Endothelial cell of umbilical vein (primary cell): ENCODE data around the gene CCT3. TPM values are rescaled to one million over a fixed set of nuclear protein-coding genes. Genes with fewer than 3 reads are reported as not detected.

Experiments
- BruUV-seq: library from RNA; stranded (reverse); fragments of 400-500 nt; replicated peaks from 2 replicates; lab custom pipeline; 2021; lab: Mats Ljungman, UMichigan
- CTCF ChIA-PET: fragments of 300-600, 350-600 bp; sonication (Branson Sonifier 250); formaldehyde crosslinking; loops from one replicate; lab custom pipeline; 2021; ENCODE audit warnings: antibody characterized with exemption, inconsistent platforms; lab: Charles Lee
- POLR2A ChIA-PET: fragments of 300-600, 350-600 bp; sonication (Branson Sonifier 250); formaldehyde crosslinking; loops from one replicate; lab custom pipeline; 2021; ENCODE audit warnings: antibody characterized with exemption, inconsistent platforms; lab: Charles Lee
- DNase-seq: peaks from one replicate; pipeline ENCODE4 v3.0.0-alpha.2; 2011; ENCODE audit warnings: low read depth, low spot score
- FAIRE-seq: peaks from 2 replicates; lab custom pipeline; 2011; peaks lifted over from hg19 to GRCh38; lab: Jason Lieb, UNC
- H2AFZ ChIP-seq: 2 replicates; pipeline ENCODE4 v1.6.0; 2012; ENCODE audit warnings: low read depth, low read length, control low read depth, inconsistent platforms
- H3K27ac ChIP-seq: 2 replicates; pipeline ENCODE4 v1.5.1; 2011; ENCODE audit warnings: low read depth, mild to moderate bottlenecking, control low read depth, low read length, moderate library complexity; ENCODE audit not compliant: insufficient read depth
- H3K27me3 ChIP-seq, 2 experiments: 2 replicates each; pipeline versions ENCODE4 v1.6.0 to v1.6.1; 2011; ENCODE audit warnings: low read length in 2 of 2, mixed read lengths in 1 of 2; ENCODE audit not compliant: control insufficient read depth in 2 of 2, insufficient read depth in 2 of 2
- H3K36me3 ChIP-seq, 2 experiments: 2 replicates in 1 of 2; 3 replicates in 1 of 2; pipeline ENCODE4 v1.5.1; 2011; ENCODE audit warnings: low read length in 2 of 2, mild to moderate bottlenecking in 1 of 2, moderate library complexity in 1 of 2; ENCODE audit not compliant: control insufficient read depth in 2 of 2, insufficient read depth in 2 of 2; ENCODE audit errors: extremely low read depth in 1 of 2
- H3K4me1 ChIP-seq: 3 replicates; pipeline ENCODE4 v1.5.1; 2011; ENCODE audit warnings: mild to moderate bottlenecking, low read length; ENCODE audit not compliant: control insufficient read depth, insufficient read depth; ENCODE audit errors: extremely low read depth
- H3K4me2 ChIP-seq: 2 replicates; pipeline ENCODE4 v1.6.1; 2011; ENCODE audit warnings: low read length, control low read depth, mixed read lengths; ENCODE audit not compliant: insufficient read depth
- H3K4me3 ChIP-seq, 3 experiments: fragments of 200-600 bp in 1 of 3; sonication (generic), shearing (Covaris generic) in 1 of 3; replicated peaks in 1 of 3; 2 replicates each; pipeline ENCODE4 v1.5.1; 2011 to 2016; ENCODE audit warnings: control low read depth in 3 of 3, low read length in 3 of 3, mild to moderate bottlenecking in 2 of 3, inconsistent platforms in 1 of 3, low read depth in 1 of 3, moderate library complexity in 1 of 3; ENCODE audit not compliant: insufficient read depth in 1 of 3
- H3K79me2 ChIP-seq: 2 replicates; pipeline ENCODE4 v1.6.0; 2012; ENCODE audit warnings: low read length, inconsistent platforms; ENCODE audit not compliant: control insufficient read depth, insufficient read depth
- H3K9ac ChIP-seq: replicated peaks from 2 replicates; pipeline ENCODE3; 2011; ENCODE audit warnings: low read length, control low read depth; ENCODE audit not compliant: insufficient read depth; ENCODE audit errors: extremely low read depth
- H3K9me1 ChIP-seq: replicated peaks from 3 replicates; pipeline ENCODE4 v1.6.0; 2011; ENCODE audit warnings: mild to moderate bottlenecking, low read length; ENCODE audit not compliant: control insufficient read depth, insufficient read depth; ENCODE audit errors: extremely low read depth
- H3K9me3 ChIP-seq: replicated peaks from 2 replicates; pipeline ENCODE4 v1.5.1; 2012; ENCODE audit warnings: low read length, inconsistent platforms; ENCODE audit not compliant: control insufficient read depth, insufficient read depth
- H4K20me1 ChIP-seq: replicated peaks from 2 replicates; pipeline ENCODE3; 2011; ENCODE audit warnings: mild to moderate bottlenecking, low read length; ENCODE audit not compliant: control insufficient read depth, insufficient read depth; ENCODE audit errors: extremely low read depth
- EZH2 ChIP-seq: IDR thresholded peaks from 2 replicates; pipeline ENCODE4 v1.6.1; 2012; ENCODE audit warnings: borderline replicate concordance, low read depth, mild to moderate bottlenecking, moderate library complexity, low read length, inconsistent platforms; ENCODE audit not compliant: severe bottlenecking
- FOS ChIP-seq: IDR thresholded peaks from 2 replicates; pipeline ENCODE4 v1.6.1; 2011; ENCODE audit warnings: mild to moderate bottlenecking, low read length, moderate library complexity, borderline replicate concordance; ENCODE audit not compliant: insufficient read depth
- GATA2 ChIP-seq: IDR thresholded peaks from 2 replicates; pipeline ENCODE4 v1.7.0; 2011; ENCODE audit warnings: low read depth, mild to moderate bottlenecking, moderate library complexity, mixed read lengths, low read length; ENCODE audit not compliant: insufficient read length, insufficient read depth
- JUN ChIP-seq: IDR thresholded peaks from 2 replicates; pipeline ENCODE4 v1.6.1; 2011; ENCODE audit warnings: borderline replicate concordance, low read depth; ENCODE audit not compliant: insufficient read length, insufficient read depth
- MYC ChIP-seq: IDR thresholded peaks from one replicate; pipeline ENCODE4 v1.6.1; 2011; ENCODE audit warnings: mild to moderate bottlenecking, low read depth, low read length
- POLR2A ChIP-seq: IDR thresholded peaks from 2 replicates; pipeline ENCODE4 v1.6.1; 2012; ENCODE audit warnings: low read depth, mild to moderate bottlenecking, control low read depth, low read length
- dilution Hi-C: fragments of 300-500 bp; cut with MboI; formaldehyde crosslinking; loops from one replicate; pipeline ENCODE4 v1.15.0; 2019; ENCODE audit warnings: low sequenced_read_pairs; ENCODE audit not compliant: extremely low pct_ligation_motif_present
- intact Hi-C: fragments of 100-400 bp; cut with micrococcal nuclease; formaldehyde crosslinking; loops from one replicate; pipeline ENCODE4 v1.10.0; 2022
- polyA plus RNA-seq, 4 experiments: library from polyadenylated mRNA; depleted of rRNA in 3 of 4; stranded (reverse) in 3 of 4; unstranded in 1 of 4; fragments of >200 nt; gene quantifications; 2 replicates each; pipeline versions ENCODE4 v1.2.1 to v1.2.3, GENCODE V29; 2011 to 2012; ENCODE audit warnings: missing spikeins in 1 of 4
- total RNA-seq: library from RNA; stranded (reverse); gene quantifications from 2 replicates; pipeline ENCODE4 v1.2.3, GENCODE V29; 2021
- TF ChIP-seq, protein P1 (sequence below), 2 donors: IDR thresholded peaks; 1 replicate in 1 of 2; 2 replicates in 1 of 2; pipeline ENCODE4 v1.5.1; 2011; ENCODE audit warnings: low read length in 2 of 2, mild to moderate bottlenecking in 2 of 2, moderate library complexity in 2 of 2, control low read depth in 1 of 2, inconsistent platforms in 1 of 2, low read depth in 1 of 2; ENCODE audit not compliant: insufficient read depth in 1 of 2; ENCODE audit errors: extremely low read depth in 1 of 2
- TF ChIP-seq, protein P2 (sequence below): IDR thresholded peaks from 2 replicates; pipeline ENCODE4 v1.6.1; 2011; ENCODE audit not compliant: insufficient read depth, insufficient read length

The CCT3 gene
- total and polyA plus RNA-seq, 2 donors (not counting 3 experiments of a cell fraction or from before 2014, with no cell fraction given): 276 to 367 TPM

GRCh38 chr1:156337052-156337887, 822 bp downstream of the CCT3 start:
- dilution Hi-C loops (no loop called here), intact Hi-C loops (loop anchor here (10.0 kb wide), 1 partner anchor 252 kb away; the partner anchor contains the start of gene MEX3A)
- Histone ChIP-seq H2AFZ (peak overlapping the region; percentile 12), H3K27ac (peak overlapping the region; percentile 9), H3K9me3 (no peaks in the 10 kb centered on the region), H3K4me1 (peaks cover 15% of the 10 kb centered on the region), H3K79me2 (peaks cover 44% of the 10 kb centered on the region), H3K9me1 (no peaks in the 10 kb centered on the region), H3K9ac (peak overlapping the region; percentile 73), H3K4me2 (peak overlapping the region; percentile 83), H3K4me3 (peak overlapping the region; percentile 57 to 92 (median 57)), H3K36me3 (peaks cover 13 to 14% of the 10 kb centered on the region in 2 experiments), H3K27me3 (no peaks in the 10 kb centered on the region), H4K20me1 (no peaks in the 10 kb centered on the region)
- ChIA-PET POLR2A (no interaction called here), CTCF (interaction anchor here (0.6 to 2.8 kb wide), 9 partner anchors 15 to 112 kb away, joined by 3 to 11 read pairs (median 3); no protein-coding TSS in a partner anchor)
- no peak for DNase-seq
- no TSS peak for BruUV-seq
- FAIRE-seq: peak; percentile 33
- TF ChIP-seq, protein P1, sequence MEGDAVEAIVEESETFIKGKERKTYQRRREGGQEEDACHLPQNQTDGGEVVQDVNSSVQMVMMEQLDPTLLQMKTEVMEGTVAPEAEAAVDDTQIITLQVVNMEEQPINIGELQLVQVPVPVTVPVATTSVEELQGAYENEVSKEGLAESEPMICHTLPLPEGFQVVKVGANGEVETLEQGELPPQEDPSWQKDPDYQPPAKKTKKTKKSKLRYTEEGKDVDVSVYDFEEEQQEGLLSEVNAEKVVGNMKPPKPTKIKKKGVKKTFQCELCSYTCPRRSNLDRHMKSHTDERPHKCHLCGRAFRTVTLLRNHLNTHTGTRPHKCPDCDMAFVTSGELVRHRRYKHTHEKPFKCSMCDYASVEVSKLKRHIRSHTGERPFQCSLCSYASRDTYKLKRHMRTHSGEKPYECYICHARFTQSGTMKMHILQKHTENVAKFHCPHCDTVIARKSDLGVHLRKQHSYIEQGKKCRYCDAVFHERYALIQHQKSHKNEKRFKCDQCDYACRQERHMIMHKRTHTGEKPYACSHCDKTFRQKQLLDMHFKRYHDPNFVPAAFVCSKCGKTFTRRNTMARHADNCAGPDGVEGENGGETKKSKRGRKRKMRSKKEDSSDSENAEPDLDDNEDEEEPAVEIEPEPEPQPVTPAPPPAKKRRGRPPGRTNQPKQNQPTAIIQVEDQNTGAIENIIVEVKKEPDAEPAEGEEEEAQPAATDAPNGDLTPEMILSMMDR (IDR thresholded peaks at IDR 0.05; ENCODE audit: extremely low read depth in 1 of 2, insufficient read depth in 1 of 2, low read depth in 1 of 2, low read length in 2 of 2): no peak
- TF ChIP-seq, protein P2, sequence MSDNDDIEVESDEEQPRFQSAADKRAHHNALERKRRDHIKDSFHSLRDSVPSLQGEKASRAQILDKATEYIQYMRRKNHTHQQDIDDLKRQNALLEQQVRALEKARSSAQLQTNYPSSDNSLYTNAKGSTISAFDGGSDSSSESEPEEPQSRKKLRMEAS: no peak
- TF ChIP-seq JUN: no peak
- TF ChIP-seq MYC: no peak
- TF ChIP-seq GATA2: no peak
- no peak for TF ChIP-seq POLR2A
- TF ChIP-seq FOS: no peak
- TF ChIP-seq EZH2: no peak
